SK-N-SH (cell line): ENCODE results near the gene FOXK1. TPM values are rescaled to one million over a fixed set of nuclear protein-coding genes. Genes with fewer than 3 reads are reported as not detected.

Source experiments
- CTCF ChIA-PET: fragments of 300-600, 350-600 bp; formaldehyde crosslinking; extraction: SDS; loops from one replicate; lab custom pipeline; 2021; lab: Yijun Ruan, JAX
- POLR2A ChIA-PET: fragments of 350-600 bp; sonication (Branson Sonifier 250); formaldehyde crosslinking; extraction: SDS; loops from one replicate; lab custom pipeline; 2020; ENCODE audit warnings: antibody characterized with exemption, inconsistent platforms; lab: Yijun Ruan, JAX
- DNase-seq: peaks from one replicate; pipeline ENCODE4 v3.0.0; 2012
- H2AFZ ChIP-seq: fragments of 200-600 bp; sonication (generic); 2 replicates; pipeline ENCODE4 v1.8.1; 2016; ENCODE audit warnings: antibody characterized with exemption, mild to moderate bottlenecking, low read depth
- H3F3A ChIP-seq: fragments of 200-600 bp; sonication (generic); replicated peaks from 2 replicates; pipeline ENCODE3; 2016; ENCODE audit warnings: antibody characterized with exemption, mild to moderate bottlenecking; ENCODE audit not compliant: insufficient read depth
- H3K27ac ChIP-seq, 2 experiments: fragments of 200-500 bp in 1 of 2; fragments of 200-600 bp in 1 of 2; sonication (Bioruptor generic) in 1 of 2; sonication (generic), shearing (Covaris generic) in 1 of 2; 2 replicates each; pipeline versions ENCODE4 v1.5.1 to v1.6.1; 2014 to 2016; ENCODE audit warnings: low read depth in 2 of 2, inconsistent platforms in 1 of 2, low read length in 1 of 2, mild to moderate bottlenecking in 1 of 2, mixed read lengths in 1 of 2
- H3K27me3 ChIP-seq: fragments of 200-600 bp; sonication (generic), shearing (Covaris generic); 2 replicates; pipeline ENCODE4 v1.6.1; 2016; ENCODE audit warnings: mixed run types; ENCODE audit not compliant: insufficient read depth
- H3K36me3 ChIP-seq, 2 experiments: fragments of 200-500 bp in 1 of 2; fragments of 200-600 bp in 1 of 2; sonication (Bioruptor generic) in 1 of 2; sonication (generic) in 1 of 2; replicated peaks in 1 of 2; 2 replicates each; pipeline versions ENCODE3 to v1.5.1; 2014 to 2016; ENCODE audit warnings: low read length in 1 of 2, mild to moderate bottlenecking in 1 of 2; ENCODE audit not compliant: insufficient read depth in 2 of 2, control insufficient read depth in 1 of 2
- H3K4me1 ChIP-seq, 2 experiments: fragments of 200-500 bp in 1 of 2; fragments of 200-600 bp in 1 of 2; sonication (Bioruptor generic) in 1 of 2; sonication (generic), shearing (Covaris generic) in 1 of 2; 2 replicates each; pipeline versions ENCODE4 v1.5.1 to v1.6.1; 2014 to 2016; ENCODE audit warnings: low read depth in 1 of 2, low read length in 1 of 2, mixed run types in 1 of 2; ENCODE audit not compliant: insufficient read depth in 2 of 2, control insufficient read depth in 1 of 2
- H3K4me2 ChIP-seq: fragments of 200-600 bp; sonication (generic), shearing (Covaris generic); 2 replicates; pipeline ENCODE4 v1.6.1; 2017; ENCODE audit warnings: mixed run types
- H3K4me3 ChIP-seq, 2 experiments: fragments of 200-500 bp in 1 of 2; fragments of 200-600 bp in 1 of 2; sonication (Bioruptor generic) in 1 of 2; sonication (generic), shearing (Covaris generic) in 1 of 2; 2 replicates each; pipeline versions ENCODE4 v1.5.1 to v1.8.1; 2014 to 2016; ENCODE audit warnings: low read depth in 2 of 2, inconsistent platforms in 1 of 2, low read length in 1 of 2, mild to moderate bottlenecking in 1 of 2, mixed read lengths in 1 of 2, moderate library complexity in 1 of 2
- H3K79me2 ChIP-seq: fragments of 200-600 bp; sonication (generic); 2 replicates; pipeline ENCODE4 v1.8.1; 2017; ENCODE audit warnings: mild to moderate bottlenecking; ENCODE audit not compliant: insufficient read depth
- H3K9ac ChIP-seq: fragments of 200-600 bp; sonication (generic); 2 replicates; pipeline ENCODE4 v1.6.1; 2017; ENCODE audit warnings: mixed run types
- H3K9me2 ChIP-seq: fragments of 200-600 bp; sonication (generic); 2 replicates; pipeline ENCODE4 v1.6.1; 2017; ENCODE audit warnings: mixed run types
- H3K9me3 ChIP-seq: fragments of 200-600 bp; sonication (generic); 2 replicates; pipeline ENCODE4 v1.6.1; 2017; ENCODE audit warnings: mixed run types, mild to moderate bottlenecking, moderate library complexity
- H4K20me1 ChIP-seq: fragments of 200-600 bp; sonication (generic); 2 replicates; pipeline ENCODE4 v1.6.1; 2017; ENCODE audit warnings: mild to moderate bottlenecking, mixed run types; ENCODE audit not compliant: insufficient read depth
- FOSL2 ChIP-seq: IDR thresholded peaks from 2 replicates; pipeline ENCODE4 v1.4.0; 2012; ENCODE audit warnings: low read depth, mild to moderate bottlenecking, moderate library complexity, borderline replicate concordance
- GABPA ChIP-seq: IDR thresholded peaks from 2 replicates; pipeline ENCODE4 v1.4.0; 2012; ENCODE audit warnings: low read depth, mild to moderate bottlenecking
- GATA2 ChIP-seq: sonication (generic); formaldehyde crosslinking; IDR thresholded peaks from 2 replicates; pipeline ENCODE4 v1.5.0; 2020; ENCODE audit warnings: mild to moderate bottlenecking, missing genetic modification reagents
- NRF1 ChIP-seq: IDR thresholded peaks from 2 replicates; pipeline ENCODE4 v1.6.1; 2012; ENCODE audit warnings: low read depth, mild to moderate bottlenecking, low read length
- POLR2AphosphoS5 ChIP-seq: IDR thresholded peaks from 2 replicates; pipeline ENCODE4 v1.6.1; 2012; ENCODE audit warnings: low read depth, low read length
- RFX5 ChIP-seq: IDR thresholded peaks from 2 replicates; pipeline ENCODE4 v1.6.1; 2012; ENCODE audit warnings: mild to moderate bottlenecking, improper control_type of control experiment, low read length
- RXRA ChIP-seq: IDR thresholded peaks from 2 replicates; pipeline ENCODE4 v1.4.0; 2012; ENCODE audit warnings: low read depth, mild to moderate bottlenecking, borderline replicate concordance
- SIN3A ChIP-seq: IDR thresholded peaks from 2 replicates; pipeline ENCODE4 v1.6.1; 2012; ENCODE audit warnings: low read depth, mild to moderate bottlenecking, low read length, moderate library complexity, borderline replicate concordance
- TAF1 ChIP-seq: IDR thresholded peaks from 2 replicates; pipeline ENCODE4 v1.6.1; 2012; ENCODE audit warnings: low read depth, mild to moderate bottlenecking, low read length, moderate library complexity, borderline replicate concordance
- TCF12 ChIP-seq: IDR thresholded peaks from 2 replicates; pipeline ENCODE4 v1.4.0; 2012
- TEAD4 ChIP-seq: IDR thresholded peaks from 2 replicates; pipeline ENCODE4 v1.4.0; 2012; ENCODE audit warnings: mild to moderate bottlenecking, borderline replicate concordance; ENCODE audit not compliant: insufficient read depth
- WGBS: methylation state at CpG from one replicate; pipeline ENCODE4 v1.1.6; 2017; ENCODE audit warnings: low lambda C conversion rate; 5-methylcytosine and 5-hydroxymethylcytosine counted together
- polyA plus RNA-seq, 3 experiments: library from polyadenylated mRNA; depleted of rRNA; stranded (reverse); fragments of >200 nt; gene quantifications; 2 replicates each; pipeline ENCODE4 v1.2.3, GENCODE V29; 2012
- TF ChIP-seq, protein P1 (sequence below): IDR thresholded peaks from 2 replicates; pipeline ENCODE4 v1.4.0; 2012; ENCODE audit warnings: low read depth, borderline replicate concordance
- TF ChIP-seq, protein P2 (sequence below): IDR thresholded peaks from 2 replicates; pipeline ENCODE4 v1.4.0; 2012; ENCODE audit warnings: low read depth, borderline replicate concordance
- TF ChIP-seq, protein P3 (sequence below): fragments of 200-600 bp; sonication (generic); IDR thresholded peaks from 2 replicates; pipeline ENCODE4 v1.6.1; 2017; ENCODE audit warnings: antibody characterized with exemption, mild to moderate bottlenecking, moderate library complexity
- TF ChIP-seq, protein P4 (sequence below): IDR thresholded peaks from 2 replicates; pipeline ENCODE4; 2012
- TF ChIP-seq, protein P5 (sequence below): fragments of 150-350 bp; IDR thresholded peaks from 2 replicates; pipeline ENCODE4 v1.6.1; 2017; ENCODE audit warnings: antibody characterized with exemption, low read length, low read depth, borderline replicate concordance

FOXK1 gene
- polyA plus RNA-seq, 1 of the 3 experiments (the other 2 are of a cell fraction) = 4.7 TPM

DNA sequence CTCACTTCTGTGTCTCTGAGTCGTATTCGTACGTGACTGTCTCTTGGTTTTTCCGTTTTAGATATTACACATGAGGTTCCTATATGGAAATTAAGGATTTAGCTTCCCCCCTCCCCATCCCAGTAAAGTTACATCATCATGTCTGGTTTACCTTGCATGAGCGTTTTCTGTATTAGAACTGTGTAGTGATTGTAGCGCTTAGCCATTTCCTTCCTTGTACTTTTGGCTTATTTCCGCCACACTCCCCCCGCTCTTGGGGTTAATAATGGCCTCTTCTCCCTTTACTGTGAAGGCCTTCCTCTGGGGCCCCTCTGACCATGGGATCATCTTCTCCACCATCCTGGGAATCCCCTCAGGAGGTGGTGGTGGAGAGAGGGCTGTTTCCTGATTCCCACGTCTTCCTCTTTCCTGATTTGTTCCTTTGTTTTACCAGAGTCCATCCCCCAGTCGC is 66.2 kb downstream of the FOXK1 start:
- peaks cover 8% of the 10 kb centered on the region for H4K20me1 ChIP-seq
- TF ChIP-seq, protein P1, sequence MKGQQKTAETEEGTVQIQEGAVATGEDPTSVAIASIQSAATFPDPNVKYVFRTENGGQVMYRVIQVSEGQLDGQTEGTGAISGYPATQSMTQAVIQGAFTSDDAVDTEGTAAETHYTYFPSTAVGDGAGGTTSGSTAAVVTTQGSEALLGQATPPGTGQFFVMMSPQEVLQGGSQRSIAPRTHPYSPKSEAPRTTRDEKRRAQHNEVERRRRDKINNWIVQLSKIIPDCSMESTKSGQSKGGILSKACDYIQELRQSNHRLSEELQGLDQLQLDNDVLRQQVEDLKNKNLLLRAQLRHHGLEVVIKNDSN = no peak
- TF ChIP-seq TCF12 = no peak
- no peak for TF ChIP-seq NRF1
- TF ChIP-seq, protein P2, sequence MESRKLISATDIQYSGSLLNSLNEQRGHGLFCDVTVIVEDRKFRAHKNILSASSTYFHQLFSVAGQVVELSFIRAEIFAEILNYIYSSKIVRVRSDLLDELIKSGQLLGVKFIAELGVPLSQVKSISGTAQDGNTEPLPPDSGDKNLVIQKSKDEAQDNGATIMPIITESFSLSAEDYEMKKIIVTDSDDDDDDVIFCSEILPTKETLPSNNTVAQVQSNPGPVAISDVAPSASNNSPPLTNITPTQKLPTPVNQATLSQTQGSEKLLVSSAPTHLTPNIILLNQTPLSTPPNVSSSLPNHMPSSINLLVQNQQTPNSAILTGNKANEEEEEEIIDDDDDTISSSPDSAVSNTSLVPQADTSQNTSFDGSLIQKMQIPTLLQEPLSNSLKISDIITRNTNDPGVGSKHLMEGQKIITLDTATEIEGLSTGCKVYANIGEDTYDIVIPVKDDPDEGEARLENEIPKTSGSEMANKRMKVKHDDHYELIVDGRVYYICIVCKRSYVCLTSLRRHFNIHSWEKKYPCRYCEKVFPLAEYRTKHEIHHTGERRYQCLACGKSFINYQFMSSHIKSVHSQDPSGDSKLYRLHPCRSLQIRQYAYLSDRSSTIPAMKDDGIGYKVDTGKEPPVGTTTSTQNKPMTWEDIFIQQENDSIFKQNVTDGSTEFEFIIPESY = no peak
- no peak for TF ChIP-seq RXRA
- TF ChIP-seq GABPA = no peak
- TF ChIP-seq, protein P3, sequence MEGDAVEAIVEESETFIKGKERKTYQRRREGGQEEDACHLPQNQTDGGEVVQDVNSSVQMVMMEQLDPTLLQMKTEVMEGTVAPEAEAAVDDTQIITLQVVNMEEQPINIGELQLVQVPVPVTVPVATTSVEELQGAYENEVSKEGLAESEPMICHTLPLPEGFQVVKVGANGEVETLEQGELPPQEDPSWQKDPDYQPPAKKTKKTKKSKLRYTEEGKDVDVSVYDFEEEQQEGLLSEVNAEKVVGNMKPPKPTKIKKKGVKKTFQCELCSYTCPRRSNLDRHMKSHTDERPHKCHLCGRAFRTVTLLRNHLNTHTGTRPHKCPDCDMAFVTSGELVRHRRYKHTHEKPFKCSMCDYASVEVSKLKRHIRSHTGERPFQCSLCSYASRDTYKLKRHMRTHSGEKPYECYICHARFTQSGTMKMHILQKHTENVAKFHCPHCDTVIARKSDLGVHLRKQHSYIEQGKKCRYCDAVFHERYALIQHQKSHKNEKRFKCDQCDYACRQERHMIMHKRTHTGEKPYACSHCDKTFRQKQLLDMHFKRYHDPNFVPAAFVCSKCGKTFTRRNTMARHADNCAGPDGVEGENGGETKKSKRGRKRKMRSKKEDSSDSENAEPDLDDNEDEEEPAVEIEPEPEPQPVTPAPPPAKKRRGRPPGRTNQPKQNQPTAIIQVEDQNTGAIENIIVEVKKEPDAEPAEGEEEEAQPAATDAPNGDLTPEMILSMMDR = no peak
- no peak for TF ChIP-seq POLR2AphosphoS5
- no peak for TF ChIP-seq RFX5
- TF ChIP-seq, protein P4, sequence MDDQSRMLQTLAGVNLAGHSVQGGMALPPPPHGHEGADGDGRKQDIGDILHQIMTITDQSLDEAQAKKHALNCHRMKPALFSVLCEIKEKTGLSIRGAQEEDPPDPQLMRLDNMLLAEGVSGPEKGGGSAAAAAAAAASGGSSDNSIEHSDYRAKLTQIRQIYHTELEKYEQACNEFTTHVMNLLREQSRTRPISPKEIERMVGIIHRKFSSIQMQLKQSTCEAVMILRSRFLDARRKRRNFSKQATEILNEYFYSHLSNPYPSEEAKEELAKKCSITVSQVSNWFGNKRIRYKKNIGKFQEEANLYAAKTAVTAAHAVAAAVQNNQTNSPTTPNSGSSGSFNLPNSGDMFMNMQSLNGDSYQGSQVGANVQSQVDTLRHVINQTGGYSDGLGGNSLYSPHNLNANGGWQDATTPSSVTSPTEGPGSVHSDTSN = no peak
- no peak for TF ChIP-seq FOSL2
- TF ChIP-seq TAF1 = no peak
- no peak for TF ChIP-seq GATA2 (CRISPR knock-in tag)
- TF ChIP-seq, protein P5, sequence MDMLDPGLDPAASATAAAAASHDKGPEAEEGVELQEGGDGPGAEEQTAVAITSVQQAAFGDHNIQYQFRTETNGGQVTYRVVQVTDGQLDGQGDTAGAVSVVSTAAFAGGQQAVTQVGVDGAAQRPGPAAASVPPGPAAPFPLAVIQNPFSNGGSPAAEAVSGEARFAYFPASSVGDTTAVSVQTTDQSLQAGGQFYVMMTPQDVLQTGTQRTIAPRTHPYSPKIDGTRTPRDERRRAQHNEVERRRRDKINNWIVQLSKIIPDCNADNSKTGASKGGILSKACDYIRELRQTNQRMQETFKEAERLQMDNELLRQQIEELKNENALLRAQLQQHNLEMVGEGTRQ = no peak
- TF ChIP-seq TEAD4 = no peak
- no peak for TF ChIP-seq SIN3A
- TF ChIP-seq, all 33 proteins: peak for 0
- DNase-seq = no peak
- no peaks in the 10 kb centered on the region for H3K27me3 ChIP-seq
- no peak overlapping the region for H2AFZ ChIP-seq
- H3F3A ChIP-seq = peaks cover 5% of the 10 kb centered on the region
- no peaks in the 10 kb centered on the region for H3K9me2 ChIP-seq
- CTCF ChIA-PET = interaction anchor here (0.6 to 1.5 kb wide), 2 partner anchors 11 to 50 kb away, joined by 3 read pairs; no protein-coding TSS in a partner anchor
- H3K79me2 ChIP-seq = peaks cover 55% of the 10 kb centered on the region
- WGBS = 94% methylated on average over 10 of the region's 10 CpGs
- peaks cover 0 to 21% of the 10 kb centered on the region in 2 experiments; a peak in 3 of 4 replicates for H3K4me1 ChIP-seq
- no peaks in the 10 kb centered on the region for H3K9me3 ChIP-seq
- peaks cover 18 to 32% of the 10 kb centered on the region in 2 experiments for H3K36me3 ChIP-seq
- POLR2A ChIA-PET = no interaction called here
- no peak overlapping the region for H3K4me2 ChIP-seq
- H3K4me3 ChIP-seq = no peak overlapping the region
- no peak overlapping the region for H3K27ac ChIP-seq
- no peak overlapping the region for H3K9ac ChIP-seq
